ENCODE data around the gene SLIT3.

The SLIT3 gene

DNA sequence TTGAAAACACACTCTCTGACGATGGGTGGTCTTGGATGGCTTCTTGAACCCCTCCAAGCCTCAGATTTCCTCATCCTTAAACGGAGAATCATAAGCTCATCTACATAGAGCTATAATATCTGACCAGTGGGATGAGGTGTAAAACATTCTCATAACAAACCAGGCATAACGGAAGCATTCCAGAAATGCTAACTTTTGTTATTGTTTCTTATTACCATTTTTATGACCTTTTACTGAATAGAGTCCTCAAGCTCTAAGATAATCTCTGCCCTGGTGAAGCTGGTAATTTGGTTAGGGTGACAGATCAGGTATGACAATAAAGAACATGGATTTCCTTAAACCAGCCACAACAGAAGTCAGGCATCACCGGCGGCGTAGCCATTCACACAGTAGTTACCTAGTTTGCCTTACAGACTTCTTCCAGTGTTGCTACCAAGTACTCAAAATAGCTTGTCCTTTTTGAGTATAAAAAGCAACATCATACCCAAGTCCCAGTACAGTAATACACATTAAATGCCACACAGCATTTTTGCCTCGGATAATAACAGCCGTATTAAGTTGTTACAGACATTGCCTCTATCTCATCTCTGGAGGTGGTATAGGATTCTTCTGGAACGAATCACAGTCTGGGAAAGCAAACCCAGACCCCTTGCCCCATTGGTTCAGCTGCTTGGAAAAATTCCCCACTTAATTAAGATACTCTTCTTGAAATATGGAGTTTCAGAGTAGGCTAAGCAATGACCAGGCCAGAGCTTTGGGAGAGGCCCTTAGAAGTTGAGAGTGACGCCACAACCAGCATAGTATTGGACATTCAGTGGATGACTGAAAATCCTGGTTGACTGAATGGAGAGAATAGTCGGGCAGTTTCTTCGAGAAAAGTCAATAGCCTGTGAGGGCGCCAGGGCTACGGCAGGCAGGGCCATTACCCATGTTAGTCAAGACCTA lies 252.5 kb downstream of the SLIT3 start:
- no peak for DNase-seq (ENCODE audit: low read depth in 3 of 3, low spot score in 1 of 3)

DNA sequence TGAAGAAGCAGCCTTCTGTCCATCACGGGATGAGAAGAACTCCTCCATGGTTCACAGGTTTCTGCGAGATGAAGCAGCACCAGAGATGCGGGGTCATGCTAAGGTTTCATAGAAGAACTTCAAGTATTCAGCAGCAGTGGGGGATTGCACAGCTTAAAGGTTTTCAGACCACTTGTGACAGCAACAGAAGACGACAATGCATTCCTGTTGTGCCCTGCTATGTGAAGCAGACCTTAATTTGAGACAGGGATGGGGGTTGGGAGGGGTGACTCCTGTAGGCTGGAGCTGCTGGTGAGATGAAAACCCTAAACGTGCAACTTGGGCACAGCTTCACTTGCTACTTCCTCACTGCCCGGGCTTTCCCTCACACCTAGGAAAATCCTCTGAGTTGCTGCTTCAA lies 256.0 kb downstream of the SLIT3 start:
- DNase-seq (ENCODE audit: low read depth in 3 of 3, low spot score in 1 of 3): no peak

DNA sequence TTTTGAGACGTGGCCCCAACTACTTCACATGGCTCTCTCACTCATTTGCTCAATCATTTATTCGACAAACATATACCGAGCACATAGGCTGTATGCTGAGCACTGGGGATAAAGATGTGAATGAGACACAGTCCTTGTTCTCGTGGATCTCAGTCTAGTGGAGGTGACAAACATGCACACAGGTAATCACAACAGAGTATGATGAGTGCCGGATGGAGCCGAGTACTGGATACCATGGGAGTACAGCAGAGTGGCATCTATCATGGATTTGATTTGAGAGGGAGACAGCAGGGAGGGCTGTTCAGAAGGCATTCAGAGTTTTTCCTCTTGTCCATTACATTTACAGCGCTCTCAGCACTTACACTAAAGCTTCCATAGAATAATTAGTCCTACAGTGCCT lies 259.8 kb downstream of the SLIT3 start:
- no peak for DNase-seq (ENCODE audit: low read depth in 3 of 3, low spot score in 1 of 3)

DNA sequence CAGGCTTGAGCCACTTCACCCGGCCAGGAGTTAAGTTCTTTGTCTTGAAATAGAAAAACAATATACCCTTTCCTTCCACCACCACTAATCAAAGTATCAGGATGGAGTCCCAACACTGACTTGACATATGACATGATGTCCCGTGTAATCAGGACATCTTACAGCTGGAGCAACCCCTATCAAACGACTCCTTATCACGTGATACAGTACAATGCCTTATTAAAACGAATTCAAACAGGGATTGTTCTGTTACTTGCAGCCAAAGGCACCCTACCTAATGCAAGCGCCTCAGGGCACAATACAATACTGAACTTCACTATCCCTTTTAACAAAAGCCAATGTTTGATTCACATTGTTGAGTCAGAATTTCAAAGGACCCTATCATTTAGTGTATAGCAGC lies 261.3 kb downstream of the SLIT3 start:
- DNase-seq (ENCODE audit: low read depth in 3 of 3, low spot score in 1 of 3): no peak

DNA sequence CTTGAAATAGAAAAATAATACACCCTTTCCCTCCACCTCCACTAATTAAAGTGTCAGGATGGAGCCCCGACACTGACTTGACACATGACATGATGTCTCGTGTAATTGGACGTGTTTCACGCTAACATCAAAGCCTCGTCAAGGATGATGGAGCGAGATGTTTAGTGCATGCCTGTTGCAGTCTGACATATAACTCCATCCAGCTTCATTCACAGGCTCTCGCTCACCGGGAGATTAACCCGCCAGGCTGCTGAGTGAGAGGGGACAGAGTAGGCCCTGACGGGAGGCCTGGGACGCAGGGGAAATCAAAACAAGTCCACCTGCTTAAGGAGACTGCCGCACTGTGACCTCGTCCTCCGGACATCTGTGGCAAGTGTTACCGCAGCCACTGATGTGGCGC lies 263.5 kb downstream of the SLIT3 start:
- no peak for DNase-seq (ENCODE audit: low read depth in 3 of 3, low spot score in 1 of 3)

DNA sequence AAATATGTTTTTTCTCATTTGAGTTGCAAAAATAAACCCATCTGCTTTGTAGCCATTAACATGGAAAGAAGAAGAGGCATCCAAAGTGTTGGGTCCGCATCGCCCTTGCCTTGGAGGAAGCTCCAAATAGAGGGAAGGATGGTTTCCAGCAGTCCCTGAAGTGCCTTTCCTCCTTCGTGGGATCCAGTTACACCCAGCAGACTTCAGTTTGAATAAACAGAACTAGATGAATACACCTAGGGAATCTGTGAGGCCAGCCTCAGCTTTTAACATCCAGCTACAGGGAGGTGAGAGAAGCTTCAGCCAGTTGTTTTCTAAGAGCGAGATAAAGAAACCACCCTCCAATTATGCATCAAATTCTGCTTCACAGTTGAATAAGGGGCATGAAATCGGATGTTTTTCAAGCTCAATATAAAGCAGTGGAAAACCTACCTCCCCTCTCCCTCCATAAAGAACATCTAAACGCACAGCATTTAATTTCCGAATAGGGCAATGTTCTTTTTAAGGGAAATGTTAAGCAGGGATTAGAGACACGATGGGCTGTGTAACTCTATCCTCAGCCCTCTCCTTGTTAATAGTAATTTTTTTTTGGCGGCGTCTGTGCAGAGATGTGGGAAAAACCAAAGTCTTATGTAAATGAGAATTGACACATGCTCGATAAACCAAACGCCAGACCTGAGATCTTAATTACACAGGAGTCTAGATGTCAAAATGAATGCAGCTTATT lies 264.7 kb downstream of the SLIT3 start:
- no peak for DNase-seq (ENCODE audit: low read depth in 3 of 3, low spot score in 1 of 3)

DNA sequence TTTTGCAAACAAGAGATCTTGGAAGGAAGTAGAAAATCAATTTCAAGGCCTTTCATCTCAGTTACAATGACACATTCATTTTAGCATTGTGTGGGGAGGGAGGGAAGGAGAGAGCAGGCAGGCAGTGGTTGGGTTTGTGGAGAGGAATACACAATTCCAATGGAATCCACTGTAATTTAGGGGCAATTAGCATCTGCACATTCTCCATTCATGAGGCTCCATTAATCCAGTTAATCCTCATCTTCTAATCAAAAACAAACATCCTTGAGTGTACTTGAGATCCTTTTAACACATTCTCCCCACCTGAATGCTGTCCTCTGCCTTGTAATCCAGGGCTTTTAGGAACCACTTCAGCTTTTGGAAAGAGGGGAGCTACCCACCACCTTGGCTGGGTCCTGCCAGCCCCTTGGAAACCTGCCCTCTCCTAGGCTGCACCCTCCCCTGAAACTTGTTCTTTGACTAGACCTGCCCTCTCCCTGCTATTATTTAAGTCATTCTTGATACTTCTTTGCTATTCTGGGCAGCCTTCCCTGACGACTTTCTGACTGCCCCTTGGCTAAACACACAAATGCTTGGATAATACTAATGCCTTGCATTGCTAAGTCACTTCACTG lies 271.2 kb downstream of the SLIT3 start:
- DNase-seq (ENCODE audit: low read depth in 3 of 3, low spot score in 1 of 3): no peak

DNA sequence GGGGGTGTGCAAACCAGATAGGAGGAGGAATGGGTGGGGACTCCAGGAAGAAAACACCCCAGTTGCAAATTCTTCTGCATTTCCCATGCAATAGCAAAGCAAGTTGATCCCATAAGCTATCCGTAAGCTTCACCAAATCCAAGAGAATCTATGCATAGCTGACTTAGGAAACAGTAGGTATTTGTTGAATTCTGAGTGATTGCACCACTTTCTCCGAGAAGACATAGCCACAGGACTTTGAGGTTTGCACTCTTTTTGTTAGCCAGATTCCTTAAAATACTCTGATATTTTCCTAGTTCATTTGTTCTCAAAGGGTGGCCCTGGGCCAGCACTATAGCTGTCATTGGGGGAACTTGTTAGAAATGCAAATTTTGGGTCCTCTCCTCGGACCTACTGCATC lies 271.9 kb downstream of the SLIT3 start:
- no peak for DNase-seq (ENCODE audit: low read depth in 3 of 3, low spot score in 1 of 3)

DNA sequence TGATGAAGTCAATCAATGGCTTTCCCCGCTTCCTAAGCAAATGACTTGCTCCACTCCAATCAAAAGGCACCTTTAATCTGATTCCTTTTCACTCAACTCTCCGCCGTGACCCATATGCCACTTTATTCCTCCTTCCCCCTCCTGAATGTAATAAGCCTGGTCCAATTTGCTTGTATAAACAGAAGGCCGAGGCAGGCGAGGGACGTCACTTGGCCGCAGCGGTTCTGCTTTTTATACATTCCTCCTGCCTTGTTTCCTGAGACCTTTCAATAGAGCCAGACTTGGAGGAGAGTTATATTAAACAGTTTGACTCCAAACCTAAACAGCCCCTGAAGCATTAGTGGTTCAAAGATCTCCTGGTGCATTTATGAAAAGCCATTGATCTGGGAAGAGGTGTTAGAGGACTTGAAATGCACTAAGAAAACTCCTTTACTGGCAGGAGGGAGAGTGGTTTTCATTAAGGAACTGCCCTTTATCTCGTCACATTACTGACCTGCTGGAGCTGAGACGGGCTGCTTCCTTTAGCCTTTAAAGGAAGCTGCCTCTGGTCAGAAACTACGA lies 273.4 kb downstream of the SLIT3 start:
- DNase-seq (ENCODE audit: low read depth in 3 of 3, low spot score in 1 of 3): no peak

DNA sequence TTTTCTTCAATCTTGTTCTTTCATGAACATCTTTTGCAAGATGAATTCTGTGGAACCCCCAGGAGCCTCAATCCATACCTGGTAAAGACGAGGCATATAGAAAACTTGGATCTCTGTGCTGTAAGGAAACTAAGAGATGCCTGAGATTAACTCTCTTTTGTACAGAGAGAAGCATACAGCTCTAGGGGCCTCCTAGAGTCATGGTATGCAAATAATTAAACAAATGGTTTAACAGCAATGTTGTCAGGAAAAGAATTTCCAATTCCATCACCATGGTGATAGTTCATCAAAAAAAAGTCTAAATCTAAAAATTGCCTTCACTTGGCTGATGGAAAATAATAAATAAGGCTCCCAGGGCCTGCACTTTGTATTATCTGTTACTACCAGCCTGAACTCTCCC lies 275.4 kb downstream of the SLIT3 start:
- DNase-seq (ENCODE audit: low read depth in 3 of 3, low spot score in 1 of 3): no peak

DNA sequence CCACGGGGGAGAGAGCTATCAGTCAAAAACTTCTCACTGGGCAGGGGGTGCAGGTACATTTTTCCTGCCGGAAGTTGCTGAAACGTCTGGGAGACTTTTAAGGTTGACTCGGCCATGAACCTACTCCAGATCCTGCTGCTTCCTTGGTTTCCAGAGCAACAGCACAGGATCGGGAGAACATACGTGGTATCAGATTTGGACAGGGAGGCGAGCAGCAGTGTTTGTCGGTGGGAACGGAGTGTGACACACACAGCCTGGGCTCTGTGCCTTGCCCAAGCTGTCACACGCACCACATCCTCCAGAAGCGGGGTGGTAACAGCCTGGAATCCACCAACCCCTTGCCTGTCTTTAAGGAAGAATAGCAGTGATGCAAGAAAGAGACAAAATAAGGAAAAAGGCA lies 276.5 kb downstream of the SLIT3 start:
- DNase-seq (ENCODE audit: low read depth in 3 of 3, low spot score in 1 of 3): no peak

DNA sequence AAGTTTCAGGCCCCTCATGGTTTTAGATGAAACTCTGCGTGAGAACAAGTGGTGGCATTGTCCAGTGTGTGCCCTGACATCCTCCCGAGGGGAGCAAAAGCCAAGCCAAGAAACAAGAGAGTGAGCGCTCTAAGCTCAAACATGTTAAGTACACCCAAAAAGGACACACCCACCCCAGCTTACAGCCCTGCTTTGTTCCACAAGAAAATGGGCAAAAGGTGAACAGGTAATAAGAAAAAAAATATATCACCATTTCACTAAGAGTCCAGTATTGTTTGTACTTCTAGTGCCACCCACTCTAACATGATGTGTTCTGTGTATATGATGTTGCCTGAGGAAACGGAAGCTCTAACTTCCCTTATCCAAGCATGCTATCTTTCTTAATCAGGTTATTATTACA lies 278.2 kb downstream of the SLIT3 start:
- no peak for DNase-seq (ENCODE audit: low read depth in 3 of 3, low spot score in 1 of 3)

DNA sequence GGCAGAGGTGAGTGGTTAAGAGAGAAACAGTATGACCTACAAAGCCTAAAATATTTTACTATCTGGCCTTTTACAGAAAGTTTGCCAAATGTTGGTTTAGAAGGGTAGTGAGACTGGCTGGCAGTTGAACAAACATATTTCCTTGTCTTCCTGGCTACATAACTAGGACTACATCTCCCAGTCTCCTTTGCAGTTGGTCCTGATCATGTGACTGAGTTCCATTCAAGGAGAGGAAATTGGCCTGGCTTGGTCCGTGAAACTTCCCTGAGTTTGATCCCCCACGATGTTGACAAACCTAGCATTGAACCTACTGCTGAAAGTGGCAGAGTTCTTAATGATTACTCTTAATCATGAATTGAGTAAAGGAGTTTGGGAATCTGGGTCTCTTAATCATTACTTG lies 280.8 kb downstream of the SLIT3 start:
- DNase-seq (ENCODE audit: low read depth in 3 of 3, low spot score in 1 of 3): no peak

DNA sequence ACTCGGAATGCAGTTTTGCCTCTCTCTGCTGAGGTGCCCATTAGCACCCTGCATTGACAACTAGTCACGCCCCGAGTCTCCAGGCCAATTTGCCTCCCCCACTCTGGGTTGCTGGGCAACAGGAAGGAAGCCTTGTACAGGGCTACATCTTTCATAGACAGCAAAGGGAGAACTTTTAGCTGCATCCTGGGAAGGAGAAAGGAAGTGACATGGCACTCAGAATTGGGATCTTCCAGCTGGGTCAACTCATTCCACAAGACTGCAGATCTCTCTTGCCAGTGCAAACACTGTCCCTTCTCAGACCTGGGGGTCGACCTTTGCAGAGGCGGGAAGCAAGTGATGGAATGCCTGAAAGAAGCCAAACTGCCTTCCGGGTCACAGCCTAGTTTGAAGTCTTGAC lies 282.0 kb downstream of the SLIT3 start:
- DNase-seq (ENCODE audit: low read depth in 3 of 3, low spot score in 1 of 3): no peak

DNA sequence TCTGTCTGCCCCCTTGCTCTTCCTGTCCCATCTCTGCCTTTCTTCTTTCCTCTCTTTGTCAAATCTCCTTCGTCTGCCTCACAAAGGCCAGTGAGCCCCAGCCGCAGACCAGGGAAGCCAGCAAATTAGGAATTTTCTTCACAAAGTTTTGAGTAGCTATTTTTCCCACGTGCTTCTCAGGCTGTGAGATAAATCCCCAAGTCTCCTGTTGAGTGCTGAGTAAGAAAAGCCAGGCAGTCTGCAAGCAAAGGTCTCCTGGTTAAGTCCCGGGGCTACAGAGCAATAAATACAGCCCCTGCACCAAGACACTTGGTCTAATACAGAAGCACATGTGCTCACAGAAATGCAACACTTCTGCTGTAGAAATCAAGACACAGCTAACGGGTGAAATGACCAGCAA lies 284.9 kb downstream of the SLIT3 start:
- no peak for DNase-seq (ENCODE audit: low read depth in 3 of 3, low spot score in 1 of 3)

DNA sequence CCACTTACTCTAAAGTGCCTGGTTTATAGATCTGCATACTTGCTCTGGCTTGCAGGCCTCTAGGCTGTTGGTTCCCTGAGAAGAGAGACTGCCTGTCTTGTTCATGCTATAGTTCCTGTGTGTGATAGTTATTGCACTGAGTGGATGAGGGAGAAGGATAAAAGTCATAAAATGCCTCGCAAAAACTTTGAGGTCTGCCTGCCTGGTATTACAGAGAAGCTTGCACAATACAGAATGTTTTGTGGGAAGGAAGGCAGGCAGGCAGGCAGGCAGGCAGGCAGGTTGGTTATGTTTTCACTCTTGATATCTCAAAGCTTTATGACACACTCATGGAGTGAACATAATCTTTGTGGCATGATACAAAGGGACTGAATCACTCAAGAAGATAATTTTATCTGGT lies 287.1 kb downstream of the SLIT3 start:
- DNase-seq (ENCODE audit: low read depth in 3 of 3, low spot score in 1 of 3): no peak

DNA sequence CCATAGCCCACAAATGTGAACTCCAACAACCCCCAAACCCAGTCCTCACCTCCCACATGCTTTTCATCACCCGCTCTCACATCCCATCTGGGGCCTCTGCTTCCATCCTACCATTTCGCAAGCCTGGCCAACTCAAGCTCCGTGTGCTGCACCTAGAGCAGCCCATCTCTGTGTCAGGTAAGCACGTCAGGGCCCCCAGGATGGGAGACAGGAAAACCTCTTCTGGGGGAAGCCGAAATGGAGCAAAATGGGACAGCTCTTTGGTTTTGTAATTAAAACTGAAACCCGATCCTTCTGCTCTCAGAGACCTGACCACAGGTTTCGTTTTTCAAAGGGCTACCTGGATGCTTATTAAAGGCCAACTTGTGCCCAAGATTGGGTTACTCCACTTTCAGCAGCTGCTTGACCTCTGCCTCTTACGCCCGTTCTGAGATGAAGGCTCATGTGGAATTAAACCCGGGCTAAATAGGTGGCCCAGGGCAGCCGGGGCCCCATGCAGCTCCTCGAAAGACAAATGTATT lies 287.7 kb downstream of the SLIT3 start:
- no peak for DNase-seq (ENCODE audit: low read depth in 3 of 3, low spot score in 1 of 3)

DNA sequence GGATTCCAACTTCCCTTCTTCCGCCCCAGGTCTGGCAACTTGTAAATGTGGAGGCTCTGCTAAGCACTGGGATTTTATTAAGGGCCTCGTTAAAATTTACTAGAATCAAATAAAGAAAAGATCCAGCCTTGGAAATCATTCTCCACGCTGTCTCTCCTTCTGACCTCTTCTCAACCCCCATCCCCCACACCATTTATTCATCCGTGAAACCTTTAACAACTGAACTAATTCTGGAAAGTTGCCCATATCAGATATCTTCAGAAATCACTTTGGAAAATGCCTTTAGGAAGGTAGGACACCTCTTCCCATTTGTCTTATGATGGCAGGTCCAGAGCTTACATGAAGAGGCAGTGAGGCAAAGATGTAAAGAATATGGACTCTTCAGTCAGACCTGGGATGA lies 288.5 kb downstream of the SLIT3 start:
- DNase-seq (ENCODE audit: low read depth in 3 of 3, low spot score in 1 of 3): no peak

DNA sequence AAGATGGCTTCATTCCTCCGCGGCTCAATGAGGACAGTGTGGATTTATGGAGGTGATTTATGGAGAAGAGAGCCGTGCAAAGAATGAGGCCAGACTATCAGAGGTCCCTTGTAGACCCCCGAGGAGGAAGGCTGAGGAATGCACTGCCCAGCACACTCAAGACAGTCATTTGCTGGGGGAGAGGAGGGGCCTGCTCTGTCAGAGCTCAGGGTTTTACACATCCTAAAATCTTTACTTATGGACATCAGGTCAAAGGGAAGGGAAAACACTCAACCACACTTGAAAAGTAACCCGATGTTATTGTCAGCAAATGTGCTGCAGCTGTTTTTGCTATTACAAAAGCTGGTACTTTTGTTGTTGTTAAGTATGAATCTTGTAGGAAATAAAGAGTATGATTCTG lies 289.5 kb downstream of the SLIT3 start:
- DNase-seq (ENCODE audit: low read depth in 3 of 3, low spot score in 1 of 3): no peak

DNA sequence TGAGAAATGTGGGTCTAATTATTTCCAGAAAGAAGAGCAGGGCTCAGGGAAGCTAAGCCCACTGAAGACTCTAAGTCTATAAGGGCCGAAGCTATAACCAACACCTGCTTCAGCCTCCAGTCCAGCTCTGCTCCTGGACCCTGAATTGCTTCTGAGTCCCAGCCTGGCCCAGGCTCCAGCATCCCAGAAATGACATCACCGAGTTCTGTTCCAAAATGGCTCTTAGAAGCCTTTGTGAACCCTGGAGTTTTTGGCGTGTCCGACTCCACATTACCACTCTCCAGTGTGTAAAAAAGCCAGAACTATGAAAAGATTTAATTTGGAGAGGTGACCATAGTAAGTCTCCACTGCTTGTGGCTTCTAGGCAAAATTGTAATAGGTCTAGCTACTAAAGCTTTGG lies 289.9 kb downstream of the SLIT3 start:
- no peak for DNase-seq (ENCODE audit: low read depth in 3 of 3, low spot score in 1 of 3)

DNA sequence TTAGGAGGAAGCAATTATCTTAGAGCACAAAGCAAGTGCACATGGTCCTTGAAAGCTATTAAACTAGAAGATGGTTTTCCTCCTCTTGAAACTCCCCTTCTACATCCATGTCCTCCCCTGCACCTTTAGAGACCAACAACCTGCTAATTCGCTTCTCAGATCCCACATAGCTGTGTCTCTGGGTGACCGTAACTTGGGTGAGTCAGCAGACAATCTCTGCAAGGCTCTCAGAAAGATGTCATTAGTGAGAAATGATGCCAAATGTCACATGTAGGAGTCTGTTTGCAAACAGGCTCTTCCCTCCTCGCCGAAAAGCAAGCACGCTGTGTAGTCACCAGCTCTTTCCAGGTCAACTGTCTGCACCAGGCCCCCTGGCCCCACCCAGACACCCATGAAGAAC lies 291.8 kb downstream of the SLIT3 start:
- no peak for DNase-seq (ENCODE audit: low read depth in 3 of 3, low spot score in 1 of 3)

Measured in stimulated activated CD4-positive, alpha-beta T cell treated with anti-CD3 and anti-CD28 coated beads, TNF-alpha, amount 100 ng/mL, for 1 hour (primary cell).